ENCODE measurements around the gene MMP17. TPM values are rescaled to one million over a fixed set of nuclear protein-coding genes. Genes with fewer than 3 reads are reported as not detected.

MMP17 gene
- total RNA-seq, 3 donors from 2014 or later, result 2.9 to 18.6 (median 4.7) TPM

DNA sequence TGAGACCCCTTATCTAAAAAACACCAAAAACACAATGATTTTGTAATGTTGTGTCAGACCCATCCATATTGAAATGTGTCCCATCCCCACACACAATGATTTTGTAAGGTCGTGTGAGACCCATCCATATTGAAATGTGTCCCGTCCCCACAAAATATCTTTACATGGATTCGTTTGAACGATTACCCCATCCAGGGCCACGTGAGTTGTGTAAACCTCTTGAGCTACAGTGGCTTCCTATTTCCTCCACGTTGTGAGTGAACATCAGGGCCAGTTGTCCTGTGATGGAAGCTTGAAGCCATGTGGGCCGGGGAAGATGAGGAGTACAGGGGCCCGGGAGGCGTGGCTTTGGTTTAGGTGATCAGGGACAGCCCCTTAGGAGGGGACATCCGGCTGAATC lies 39.3 kb downstream of the MMP17 start:
- TF ChIP-seq POLR2A (IDR thresholded peaks at IDR 0.05) (no peak), POLR2AphosphoS5 (IDR thresholded peaks at IDR 0.05) (no peak)
- TF ChIP-seq, protein P1, sequence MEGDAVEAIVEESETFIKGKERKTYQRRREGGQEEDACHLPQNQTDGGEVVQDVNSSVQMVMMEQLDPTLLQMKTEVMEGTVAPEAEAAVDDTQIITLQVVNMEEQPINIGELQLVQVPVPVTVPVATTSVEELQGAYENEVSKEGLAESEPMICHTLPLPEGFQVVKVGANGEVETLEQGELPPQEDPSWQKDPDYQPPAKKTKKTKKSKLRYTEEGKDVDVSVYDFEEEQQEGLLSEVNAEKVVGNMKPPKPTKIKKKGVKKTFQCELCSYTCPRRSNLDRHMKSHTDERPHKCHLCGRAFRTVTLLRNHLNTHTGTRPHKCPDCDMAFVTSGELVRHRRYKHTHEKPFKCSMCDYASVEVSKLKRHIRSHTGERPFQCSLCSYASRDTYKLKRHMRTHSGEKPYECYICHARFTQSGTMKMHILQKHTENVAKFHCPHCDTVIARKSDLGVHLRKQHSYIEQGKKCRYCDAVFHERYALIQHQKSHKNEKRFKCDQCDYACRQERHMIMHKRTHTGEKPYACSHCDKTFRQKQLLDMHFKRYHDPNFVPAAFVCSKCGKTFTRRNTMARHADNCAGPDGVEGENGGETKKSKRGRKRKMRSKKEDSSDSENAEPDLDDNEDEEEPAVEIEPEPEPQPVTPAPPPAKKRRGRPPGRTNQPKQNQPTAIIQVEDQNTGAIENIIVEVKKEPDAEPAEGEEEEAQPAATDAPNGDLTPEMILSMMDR (IDR thresholded peaks at IDR 0.05), result no peak
- no peak for DNase-seq (ENCODE audit: low spot score in 2 of 2)
- no peak overlapping the region for H3K4me3 ChIP-seq
- intact Hi-C loops (cut with DNase I; ENCODE audit: low total_unique reads), result no loop called here
- H3K27ac ChIP-seq, result no peak overlapping the region
- H3K27me3 ChIP-seq, result no peaks in the 10 kb centered on the region
- no peaks in the 10 kb centered on the region for H3K9me3 ChIP-seq
- no peaks in the 10 kb centered on the region for H3K36me3 ChIP-seq
- no peaks in the 10 kb centered on the region for H3K4me1 ChIP-seq

DNA sequence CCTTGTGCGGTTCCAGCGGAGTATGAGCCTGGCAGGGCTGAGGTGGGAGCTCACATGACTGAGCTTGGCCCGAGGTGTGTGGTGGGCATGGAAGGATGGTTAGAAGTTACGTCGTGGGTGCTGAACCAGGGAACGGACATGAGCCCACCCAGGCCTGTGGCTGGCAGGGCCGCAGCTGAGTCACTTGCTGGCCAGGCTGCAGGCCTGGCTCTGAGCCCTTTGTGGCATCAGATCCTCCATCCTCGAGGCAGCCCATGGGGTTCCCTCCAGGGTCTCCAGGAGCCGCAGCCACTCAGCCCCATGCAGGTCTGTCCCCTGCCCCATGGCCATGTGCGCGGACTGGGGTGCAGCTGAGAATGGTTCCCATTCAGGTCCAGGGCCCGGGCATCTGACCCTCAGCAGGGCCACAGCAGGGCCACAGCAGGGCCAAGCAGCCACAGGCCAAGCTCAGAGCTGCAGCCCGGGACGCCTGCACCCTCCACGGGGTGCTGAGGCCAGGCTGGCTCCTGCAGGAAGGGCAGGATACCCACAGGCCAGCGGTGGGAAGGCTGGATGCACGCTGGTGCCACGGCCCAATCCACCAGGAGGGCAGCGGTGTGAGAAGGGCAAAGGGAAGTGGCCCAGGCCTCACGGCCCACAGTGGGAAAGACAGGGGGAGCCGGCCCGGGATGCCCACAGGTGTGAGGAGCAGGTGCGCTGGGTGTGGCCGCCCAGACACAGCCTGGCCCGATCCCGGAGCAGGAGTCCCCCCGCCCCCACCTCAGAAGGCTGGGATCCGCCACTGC lies 39.9 kb downstream of the MMP17 start:
- DNase-seq (ENCODE audit: low spot score in 2 of 2), result no peak
- no peak overlapping the region for H3K4me3 ChIP-seq
- H3K27ac ChIP-seq, result no peak overlapping the region
- H3K9me3 ChIP-seq, result no peaks in the 10 kb centered on the region
- H3K36me3 ChIP-seq, result no peaks in the 10 kb centered on the region
- H3K27me3 ChIP-seq, result no peaks in the 10 kb centered on the region
- TF ChIP-seq, protein P1 (IDR thresholded peaks at IDR 0.05), result no peak
- TF ChIP-seq POLR2AphosphoS5 (IDR thresholded peaks at IDR 0.05) (no peak), POLR2A (IDR thresholded peaks at IDR 0.05) (no peak)
- intact Hi-C loops (cut with DNase I; ENCODE audit: low total_unique reads), result no loop called here
- H3K4me1 ChIP-seq, result no peaks in the 10 kb centered on the region

GRCh38 chr12:131869871-131870418 lies 41.8 kb downstream of the MMP17 start:
- Histone ChIP-seq H3K27ac (no peak overlapping the region), H3K4me1 (no peaks in the 10 kb centered on the region), H3K36me3 (no peaks in the 10 kb centered on the region), H3K9me3 (no peaks in the 10 kb centered on the region), H3K27me3 (no peaks in the 10 kb centered on the region), H3K4me3 (no peak overlapping the region)
- no peak for DNase-seq (ENCODE audit: low spot score in 2 of 2)
- TF ChIP-seq POLR2AphosphoS5 (IDR thresholded peaks at IDR 0.05) (no peak), POLR2A (IDR thresholded peaks at IDR 0.05) (no peak)
- TF ChIP-seq, protein P1 (IDR thresholded peaks at IDR 0.05), result no peak
- intact Hi-C loops (cut with DNase I; ENCODE audit: low total_unique reads), result no loop called here

DNA sequence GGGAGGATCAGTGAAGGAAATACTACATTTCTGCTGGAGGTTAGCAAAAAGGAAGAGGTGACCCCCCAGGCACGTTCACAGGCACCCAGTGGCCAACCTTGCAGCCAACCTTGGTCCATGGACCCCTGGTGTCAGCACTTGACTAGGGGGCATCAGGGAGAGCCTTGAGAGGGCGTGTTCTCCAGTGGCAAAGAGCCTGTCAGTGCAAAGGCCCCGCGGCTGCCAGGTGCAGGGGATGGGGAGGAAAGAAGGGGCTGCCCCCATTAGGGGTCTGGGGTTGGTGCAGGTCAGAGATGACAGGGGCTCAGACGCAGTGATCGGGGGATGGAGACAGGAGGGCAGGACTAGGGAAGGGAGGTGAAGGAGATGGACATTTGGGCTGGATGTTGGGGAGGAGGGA lies 43.5 kb downstream of the MMP17 start:
- H3K4me3 ChIP-seq, result no peak overlapping the region
- H3K36me3 ChIP-seq, result no peaks in the 10 kb centered on the region
- no peaks in the 10 kb centered on the region for H3K4me1 ChIP-seq
- no peaks in the 10 kb centered on the region for H3K27me3 ChIP-seq
- intact Hi-C loops (cut with DNase I; ENCODE audit: low total_unique reads), result no loop called here
- H3K9me3 ChIP-seq, result no peaks in the 10 kb centered on the region
- TF ChIP-seq POLR2A (IDR thresholded peaks at IDR 0.05), result no peak
- peak overlapping the region; percentile 48 to 55 for H3K27ac ChIP-seq
- DNase-seq (ENCODE audit: low spot score in 2 of 2), result no peak

GRCh38 chr12:131872154-131873051 lies 44.2 kb downstream of the MMP17 start:
- DNase-seq (ENCODE audit: low spot score in 2 of 2), result peak; percentile 76 to 87
- Histone ChIP-seq H3K27me3 (no peaks in the 10 kb centered on the region), H3K4me1 (no peaks in the 10 kb centered on the region), H3K36me3 (no peaks in the 10 kb centered on the region), H3K4me3 (no peak overlapping the region), H3K27ac (peak overlapping the region; percentile 48 to 55), H3K9me3 (no peaks in the 10 kb centered on the region)
- TF ChIP-seq, protein P1 (IDR thresholded peaks at IDR 0.05), result no peak
- TF ChIP-seq POLR2A (IDR thresholded peaks at IDR 0.05), result no peak
- no peak for TF ChIP-seq POLR2AphosphoS5 (IDR thresholded peaks at IDR 0.05)
- intact Hi-C loops (cut with DNase I; ENCODE audit: low total_unique reads), result no loop called here

Data from breast epithelium (tissue), 4 donors.